CD4-positive, alpha-beta memory T cell (primary cell): ENCODE data around the gene MAP4K4. TPM values are rescaled to one million over a fixed set of nuclear protein-coding genes. Genes with fewer than 3 reads are reported as not detected.

Experiments
- CTCF ChIA-PET: fragments of 350-600 bp; sonication (Branson Sonifier 250); formaldehyde crosslinking; loops from one replicate; lab custom pipeline; 2021; ENCODE audit warnings: inconsistent platforms; ENCODE audit not compliant: partially characterized antibody; lab: Charles Lee
- POLR2A ChIA-PET: fragments of 350-600 bp; sonication (Branson Sonifier 250); formaldehyde crosslinking; loops from one replicate; lab custom pipeline; 2021; ENCODE audit not compliant: partially characterized antibody; lab: Charles Lee
- DNase-seq, 5 donors: peaks; one replicate each; pipeline versions ENCODE4 v3.0.0 to v3.0.0-alpha.2; 2020 to 2022; ENCODE audit warnings: mixed read lengths in 1 of 5
- H3K27ac ChIP-seq: one replicate; pipeline ENCODE4 v1.7.0; 2013; ENCODE audit warnings: low read depth, low read length
- H3K27me3 ChIP-seq: 2 replicates; pipeline ENCODE4 v1.7.0; 2013; ENCODE audit warnings: mild to moderate bottlenecking, low read length, moderate library complexity; ENCODE audit not compliant: insufficient read depth
- H3K36me3 ChIP-seq: 2 replicates; pipeline ENCODE4 v1.7.0; 2013; ENCODE audit warnings: mild to moderate bottlenecking, low read length, moderate library complexity; ENCODE audit not compliant: insufficient read depth
- H3K4me1 ChIP-seq: 2 replicates; pipeline ENCODE4 v1.7.0; 2013; ENCODE audit warnings: mild to moderate bottlenecking, low read length, moderate library complexity; ENCODE audit not compliant: insufficient read depth
- H3K4me3 ChIP-seq, 2 donors: one replicate each; pipeline ENCODE4 v1.7.0; 2013; ENCODE audit warnings: low read length in 2 of 2, mild to moderate bottlenecking in 1 of 2
- H3K9me3 ChIP-seq, 2 donors: one replicate each; pipeline ENCODE4 v1.7.0; 2013; ENCODE audit warnings: low read length in 2 of 2, control low read depth in 1 of 2; ENCODE audit not compliant: control insufficient read depth in 1 of 2
- H3K27ac Mint-ChIP-seq, 7 donors: one replicate each; pipeline ENCODE4 v1.8.0; 2020 to 2021; ENCODE audit warnings: mixed read lengths in 7 of 7, mild to moderate bottlenecking in 6 of 7, inconsistent platforms in 3 of 7, moderate library complexity in 3 of 7
- H3K27me3 Mint-ChIP-seq, 2 donors: one replicate each; pipeline ENCODE4 v1.8.0; 2020 to 2021; ENCODE audit warnings: mixed read lengths in 2 of 2
- H3K36me3 Mint-ChIP-seq, 2 donors: one replicate each; pipeline ENCODE4 v1.8.0; 2020 to 2021; ENCODE audit warnings: mixed read lengths in 2 of 2, inconsistent platforms in 1 of 2, mild to moderate bottlenecking in 1 of 2
- H3K4me1 Mint-ChIP-seq, 4 donors: one replicate each; pipeline ENCODE4 v1.8.0; 2020 to 2021; ENCODE audit warnings: mixed read lengths in 4 of 4, mild to moderate bottlenecking in 1 of 4
- H3K4me3 Mint-ChIP-seq, 8 donors: one replicate each; pipeline ENCODE4 v1.8.0; 2020 to 2021; ENCODE audit warnings: mixed read lengths in 8 of 8, mild to moderate bottlenecking in 7 of 8, moderate library complexity in 6 of 8, inconsistent platforms in 3 of 8
- H3K9me3 Mint-ChIP-seq, 8 donors: one replicate each; pipeline ENCODE4 v1.8.0; 2020 to 2021; ENCODE audit warnings: mixed read lengths in 8 of 8, mild to moderate bottlenecking in 5 of 8, inconsistent platforms in 3 of 8, moderate library complexity in 1 of 8
- intact Hi-C: fragments of 100-400 bp; cut with micrococcal nuclease; formaldehyde crosslinking; loops from one replicate; pipeline ENCODE4 v1.15.1; 2023
- polyA plus RNA-seq, 2 donors: library from polyadenylated mRNA; unstranded; fragments of 300-500 nt; fragmentation: Illumina TruSeq; gene quantifications; one replicate each; pipeline ENCODE4 v1.2.3, GENCODE V29; 2021
- total RNA-seq, 2 experiments: library from RNA; stranded (reverse); gene quantifications; one replicate each; pipeline ENCODE4 v1.2.3, GENCODE V29; 2021

MAP4K4 gene
- total and polyA plus RNA-seq, 4 experiments from 2014 or later, result 2.4 to 114 (median 62.2) TPM

DNA sequence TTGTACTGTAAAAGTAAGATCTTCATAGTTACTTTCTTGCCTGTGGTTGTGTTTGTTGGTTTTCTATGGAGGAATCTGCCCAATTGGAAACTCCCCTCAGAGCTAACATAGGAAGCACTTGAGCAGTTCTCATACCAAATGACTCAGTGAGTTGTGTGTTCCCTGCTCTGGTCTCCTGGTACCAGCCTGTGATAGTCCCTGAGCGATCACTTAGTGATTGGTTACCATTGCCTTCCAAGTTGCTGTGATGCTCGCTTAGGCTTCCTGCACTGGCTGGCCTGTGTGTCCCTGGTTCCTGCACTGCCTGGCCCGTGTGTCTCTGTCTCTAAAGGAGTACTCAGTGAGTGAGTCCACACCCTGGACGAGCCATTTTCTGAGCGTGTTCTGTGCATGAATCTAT is 133.0 kb downstream of the MAP4K4 start:
- H3K27ac Mint-ChIP-seq, result peak overlapping the region in 6 of 7 donors; percentile 18 to 77 (median 58)
- POLR2A ChIA-PET, result interaction anchor here (0.8 to 4.0 kb wide), 4 partner anchors 133 to 502 kb away, joined by 3 to 19 read pairs (median 4); partner anchors contain the start of gene MAP4K4
- H3K4me1 Mint-ChIP-seq, result peaks cover 49 to 60% (median 55%) of the 10 kb centered on the region in 4 donors
- Histone ChIP-seq H3K27ac (no peak overlapping the region), H3K4me3 (no peak overlapping the region), H3K27me3 (no peaks in the 10 kb centered on the region), H3K4me1 (peaks cover 55% of the 10 kb centered on the region), H3K36me3 (peaks cover 43% of the 10 kb centered on the region), H3K9me3 (no peaks in the 10 kb centered on the region)
- no peaks in the 10 kb centered on the region for H3K9me3 Mint-ChIP-seq
- CTCF ChIA-PET, result interaction anchor here (0.6 to 10.1 kb wide), 31 partner anchors 8 to 559 kb away, joined by 3 to 163 read pairs (median 4); no protein-coding TSS in a partner anchor
- intact Hi-C loops, result loop anchor here (2.0 to 5.0 kb wide), 4 partner anchors 178 to 818 kb away; partner anchors contain the start of gene RFX8
- H3K36me3 Mint-ChIP-seq, result peaks cover 44 to 80% of the 10 kb centered on the region in 2 donors
- peak overlapping the region in 2 of 8 donors; percentile 20 to 24 for H3K4me3 Mint-ChIP-seq
- no peak for DNase-seq
- no peaks in the 10 kb centered on the region for H3K27me3 Mint-ChIP-seq

DNA sequence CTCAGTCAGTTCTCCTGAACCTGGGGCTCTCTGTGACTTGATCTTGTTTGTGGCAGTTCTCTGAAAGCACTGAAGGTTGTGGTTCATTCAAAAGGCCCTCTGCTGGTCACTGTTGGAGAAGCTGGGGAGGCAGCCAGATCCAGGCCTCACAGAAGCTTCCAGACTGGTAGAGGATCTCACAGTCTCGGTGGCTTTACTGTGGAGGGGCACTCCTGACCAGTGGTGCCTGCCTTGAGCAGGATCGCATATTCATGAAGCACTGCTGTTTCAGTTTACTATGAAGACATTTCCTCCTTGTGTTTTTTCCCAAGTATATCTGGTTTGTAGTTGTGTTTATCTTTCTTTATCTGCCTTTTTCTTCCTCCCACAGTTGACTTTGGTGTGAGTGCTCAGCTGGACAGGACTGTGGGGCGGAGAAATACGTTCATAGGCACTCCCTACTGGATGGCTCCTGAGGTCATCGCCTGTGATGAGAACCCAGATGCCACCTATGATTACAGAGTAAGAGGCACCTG is 133.9 kb downstream of the MAP4K4 start:
- Histone ChIP-seq H3K4me1 (peaks cover 53% of the 10 kb centered on the region), H3K27ac (no peak overlapping the region)

DNA sequence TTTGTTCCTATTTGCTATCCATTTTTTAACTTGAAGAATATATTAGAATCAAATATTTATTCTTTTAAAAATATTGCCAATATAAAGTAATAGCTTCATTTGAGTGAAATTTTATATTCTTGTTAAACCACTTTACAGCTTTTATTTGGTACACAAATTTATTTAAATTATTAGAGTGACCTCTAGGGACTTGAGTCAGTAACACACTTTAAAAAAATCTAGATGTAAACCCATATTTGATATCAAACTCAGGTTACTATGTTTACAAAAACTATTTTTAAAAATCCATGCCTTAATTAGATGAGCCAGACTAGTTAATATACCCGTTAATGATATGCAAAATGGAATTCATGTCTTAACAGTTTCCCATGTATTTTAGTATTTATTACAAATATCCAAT is 134.6 kb downstream of the MAP4K4 start:
- Histone ChIP-seq H3K27me3 (no peaks in the 10 kb centered on the region), H3K9me3 (no peaks in the 10 kb centered on the region), H3K4me1 (peaks cover 46% of the 10 kb centered on the region), H3K27ac (no peak overlapping the region), H3K4me3 (no peak overlapping the region), H3K36me3 (peaks cover 33% of the 10 kb centered on the region)
- Mint-ChIP-seq H3K4me3 (no peak overlapping the region), H3K9me3 (no peaks in the 10 kb centered on the region), H3K27me3 (no peaks in the 10 kb centered on the region), H3K27ac (no peak overlapping the region), H3K36me3 (peaks cover 43 to 79% of the 10 kb centered on the region in 2 donors), H3K4me1 (peaks cover 40 to 48% (median 47%) of the 10 kb centered on the region in 4 donors)
- POLR2A ChIA-PET, result interaction anchor here (1.4 to 1.7 kb wide), 2 partner anchors 128 to 413 kb away, joined by 3 to 9 read pairs; no protein-coding TSS in a partner anchor
- intact Hi-C loops, result loop anchor here (1.0 to 5.0 kb wide), 3 partner anchors 180 to 820 kb away; no protein-coding TSS in a partner anchor
- CTCF ChIA-PET, result interaction anchor here (0.8 to 10.1 kb wide), 26 partner anchors 8 to 534 kb away, joined by 3 to 163 read pairs (median 4); partner anchors contain the start of genes CREG2 and MAP4K4
- DNase-seq, result no peak

More for the DNA sequence above, 133.9 kb downstream of the MAP4K4 start:
- H3K36me3 Mint-ChIP-seq, result peaks cover 46 to 81% of the 10 kb centered on the region in 2 donors
- Histone ChIP-seq H3K27me3 (no peaks in the 10 kb centered on the region), H3K4me3 (no peak overlapping the region), H3K36me3 (peaks cover 41% of the 10 kb centered on the region), H3K9me3 (no peaks in the 10 kb centered on the region)
- peak; percentile 49 to 67 (median 57) for DNase-seq
- H3K27ac Mint-ChIP-seq, result peak overlapping the region in 5 of 7 donors; percentile 15 to 77 (median 44)
- POLR2A ChIA-PET, result interaction anchor here (0.6 to 4.0 kb wide), 5 partner anchors 127 to 503 kb away, joined by 3 to 19 read pairs (median 4); partner anchors contain the start of gene MAP4K4
- intact Hi-C loops, result loop anchor here (1.0 to 5.0 kb wide), 5 partner anchors 179 to 819 kb away; partner anchors contain the start of gene RFX8
- CTCF ChIA-PET, result interaction anchor here (0.6 to 10.1 kb wide), 41 partner anchors 9 to 533 kb away, joined by 3 to 163 read pairs (median 4); partner anchors contain the start of genes CREG2 and MAP4K4
- H3K4me1 Mint-ChIP-seq, result peaks cover 46 to 52% (median 51%) of the 10 kb centered on the region in 4 donors
- H3K4me3 Mint-ChIP-seq, result peak overlapping the region in 4 of 8 donors; percentile 18 to 64 (median 32)
- H3K27me3 Mint-ChIP-seq, result no peaks in the 10 kb centered on the region
- H3K9me3 Mint-ChIP-seq, result no peaks in the 10 kb centered on the region

DNA sequence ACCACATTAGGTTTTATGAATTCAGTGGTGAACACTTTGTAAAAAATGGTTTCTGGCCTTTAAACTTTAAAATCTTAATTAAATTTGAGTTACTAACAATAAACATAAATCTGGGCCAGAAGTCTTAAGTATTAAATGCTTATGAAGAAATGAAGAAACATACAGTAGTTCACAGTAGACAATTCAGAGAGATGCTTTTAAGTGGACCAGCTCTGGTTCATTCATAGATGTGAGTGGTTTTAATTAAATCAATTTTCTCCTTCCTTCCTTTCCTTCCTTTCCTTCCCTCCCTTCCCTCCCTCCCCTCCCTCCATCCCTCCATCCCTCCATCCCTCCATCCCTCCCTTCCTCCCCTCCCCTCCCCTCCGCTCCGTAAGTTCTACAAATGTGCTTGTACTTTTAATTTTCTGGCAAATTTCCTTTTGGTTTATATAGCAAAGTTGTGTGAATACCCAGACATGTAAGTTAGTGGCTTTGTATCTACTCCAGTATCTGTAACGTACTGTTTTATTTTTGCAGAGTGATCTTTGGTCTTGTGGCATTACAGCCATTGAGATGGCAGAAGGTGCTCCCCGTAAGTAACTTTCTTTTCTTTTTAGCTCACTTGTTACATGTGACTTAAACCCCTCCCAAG is 136.5 kb downstream of the MAP4K4 start:
- peaks cover 23 to 40% (median 35%) of the 10 kb centered on the region in 4 donors for H3K4me1 Mint-ChIP-seq
- no peak overlapping the region for H3K27ac ChIP-seq
- ChIA-PET CTCF (interaction anchor here (0.7 to 5.2 kb wide), 5 partner anchors 12 to 492 kb away, joined by 3 to 29 read pairs (median 11); partner anchors contain the start of gene CREG2), POLR2A (interaction anchor here (1.1 kb wide), 1 partner anchor 35 kb away, joined by 3 read pairs; no protein-coding TSS in a partner anchor)
- H3K36me3 Mint-ChIP-seq, result peaks cover 58 to 81% of the 10 kb centered on the region in 2 donors
- H3K27ac Mint-ChIP-seq, result no peak overlapping the region
- intact Hi-C loops, result loop anchor here (5.0 kb wide), 2 partner anchors 182 to 822 kb away; no protein-coding TSS in a partner anchor
- H3K4me3 Mint-ChIP-seq, result no peak overlapping the region
- no peaks in the 10 kb centered on the region for H3K27me3 Mint-ChIP-seq
- no peak overlapping the region for H3K4me3 ChIP-seq
- no peak for DNase-seq
- peaks cover 44% of the 10 kb centered on the region for H3K36me3 ChIP-seq
- H3K27me3 ChIP-seq, result no peaks in the 10 kb centered on the region
- H3K9me3 Mint-ChIP-seq, result no peaks in the 10 kb centered on the region
- peaks cover 27% of the 10 kb centered on the region for H3K4me1 ChIP-seq
- H3K9me3 ChIP-seq, result no peaks in the 10 kb centered on the region

DNA sequence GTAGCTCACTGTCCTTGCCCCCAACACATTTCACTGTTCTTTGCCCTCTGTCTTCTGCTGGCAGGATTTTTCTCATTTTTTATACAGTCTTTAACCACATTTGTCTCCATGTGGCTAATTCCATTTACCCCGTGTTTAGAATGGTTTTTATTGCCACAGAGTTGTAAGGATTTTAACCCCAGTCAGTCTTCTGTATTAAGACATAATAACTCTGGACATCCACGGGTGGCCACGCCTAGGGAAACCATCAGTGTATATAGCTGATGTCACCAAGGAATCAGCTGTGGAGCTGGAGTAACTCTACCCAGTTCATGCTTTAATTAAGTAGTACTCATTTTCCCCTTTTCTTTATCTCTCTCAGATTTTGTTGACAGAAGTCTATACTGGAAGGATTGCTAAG is 139.8 kb downstream of the MAP4K4 start:
- Mint-ChIP-seq H3K27me3 (no peaks in the 10 kb centered on the region), H3K4me3 (no peak overlapping the region), H3K4me1 (peaks cover 19 to 39% (median 34%) of the 10 kb centered on the region in 4 donors), H3K27ac (peak overlapping the region in 3 of 7 donors; percentile 8 to 65 (median 17)), H3K36me3 (peaks cover 71 to 83% of the 10 kb centered on the region in 2 donors), H3K9me3 (no peaks in the 10 kb centered on the region)
- H3K4me3 ChIP-seq, result no peak overlapping the region
- no peak overlapping the region for H3K27ac ChIP-seq
- H3K36me3 ChIP-seq, result peaks cover 44% of the 10 kb centered on the region
- no peak for DNase-seq
- H3K27me3 ChIP-seq, result no peaks in the 10 kb centered on the region
- POLR2A ChIA-PET, result no interaction called here
- CTCF ChIA-PET, result interaction anchor here (0.6 to 1.8 kb wide), 5 partner anchors 183 to 496 kb away, joined by 3 to 6 read pairs (median 3); no protein-coding TSS in a partner anchor
- peaks cover 14% of the 10 kb centered on the region for H3K4me1 ChIP-seq
- intact Hi-C loops, result no loop called here
- no peaks in the 10 kb centered on the region for H3K9me3 ChIP-seq

DNA sequence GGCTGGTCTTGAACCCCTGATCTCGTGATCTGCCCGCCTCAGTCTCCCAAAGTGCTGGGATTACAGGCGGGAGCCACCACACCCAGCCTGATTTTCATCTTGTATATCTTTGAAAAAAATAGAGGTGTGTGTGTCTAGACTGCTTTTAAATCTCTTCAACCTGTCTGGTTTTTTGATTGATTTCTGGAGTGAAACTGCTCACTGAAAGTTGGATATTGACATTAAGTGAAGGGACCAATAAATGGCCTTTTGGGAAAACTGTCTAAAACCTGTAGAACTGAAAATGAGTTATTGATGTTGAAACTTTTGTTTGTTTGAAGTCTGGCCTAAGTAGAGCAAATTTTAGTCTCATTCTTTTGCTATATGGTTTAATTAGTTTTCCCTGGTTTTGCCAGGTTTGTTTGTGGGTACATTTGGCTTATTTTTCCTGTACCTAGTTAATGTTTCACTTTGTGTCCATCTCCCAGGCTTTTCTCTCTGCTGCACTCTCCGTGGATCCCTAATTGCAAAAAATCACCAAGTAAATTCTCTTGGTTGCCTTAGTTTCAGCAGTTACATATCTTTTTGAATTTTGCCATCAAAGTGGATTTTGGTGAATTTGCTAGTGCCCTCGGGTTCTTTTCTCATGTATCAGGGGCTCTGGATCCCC is 144.3 kb downstream of the MAP4K4 start:
- POLR2A ChIA-PET, result no interaction called here
- H3K4me1 Mint-ChIP-seq, result peaks cover 21 to 51% (median 41%) of the 10 kb centered on the region in 4 donors
- Histone ChIP-seq H3K36me3 (peaks cover 65% of the 10 kb centered on the region), H3K4me3 (no peak overlapping the region), H3K4me1 (peaks cover 20% of the 10 kb centered on the region), H3K9me3 (no peaks in the 10 kb centered on the region), H3K27me3 (no peaks in the 10 kb centered on the region), H3K27ac (no peak overlapping the region)
- peaks cover 76 to 92% of the 10 kb centered on the region in 2 donors for H3K36me3 Mint-ChIP-seq
- H3K4me3 Mint-ChIP-seq, result no peak overlapping the region
- H3K27ac Mint-ChIP-seq, result peak overlapping the region in 5 of 7 donors; percentile 38 to 83 (median 60)
- CTCF ChIA-PET, result interaction anchor here (2.4 kb wide), 1 partner anchor 424 kb away, joined by 13 read pairs; no protein-coding TSS in a partner anchor
- no peak for DNase-seq
- no peaks in the 10 kb centered on the region for H3K9me3 Mint-ChIP-seq
- intact Hi-C loops, result no loop called here
- H3K27me3 Mint-ChIP-seq, result no peaks in the 10 kb centered on the region
